ENCODE measurements around the gene ERCC3. TPM values are rescaled to one million over a fixed set of nuclear protein-coding genes. Genes with fewer than 3 reads are reported as not detected.
A peak's percentile ranks its signal among the peaks of the same experiment; 100 is the strongest.

Gene ERCC3
- total RNA-seq, 1 donor from 2014 or later = 40.1 TPM

DNA sequence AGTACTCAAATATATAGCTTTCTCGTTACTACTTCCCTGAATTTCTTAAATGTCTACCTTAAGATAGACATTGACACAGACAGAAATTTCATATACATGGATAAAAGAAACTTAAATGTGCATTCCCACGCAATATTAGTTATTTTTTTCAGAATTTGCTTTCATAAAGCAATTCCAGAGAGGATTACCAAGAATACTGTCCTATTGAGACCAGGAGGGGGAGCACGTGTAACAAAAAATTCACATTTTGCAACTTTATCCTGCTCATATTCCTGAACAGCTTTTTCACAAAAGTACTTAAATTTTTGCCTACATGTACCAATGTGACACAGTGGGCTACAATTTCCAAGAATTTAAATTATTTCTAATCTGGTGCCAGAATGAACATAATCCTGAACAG, 30.7 kb upstream of the ERCC3 start:
- no peak overlapping the region for H3K4me3 ChIP-seq (ENCODE audit: low read depth, low read length)
- peak; percentile 67 for TF ChIP-seq CTCF (conservative IDR thresholded peaks at IDR 0.05; ENCODE audit: low read depth, low read length)
- no peak for DNase-seq (ENCODE audit: low read depth)

GRCh38 chr2:127321303-127321702, 27.4 kb upstream of the ERCC3 start:
- no peak overlapping the region for H3K4me3 ChIP-seq (ENCODE audit: low read depth, low read length)
- DNase-seq (ENCODE audit: low read depth) = no peak
- TF ChIP-seq CTCF (conservative IDR thresholded peaks at IDR 0.05; ENCODE audit: low read depth, low read length) = no peak

DNA sequence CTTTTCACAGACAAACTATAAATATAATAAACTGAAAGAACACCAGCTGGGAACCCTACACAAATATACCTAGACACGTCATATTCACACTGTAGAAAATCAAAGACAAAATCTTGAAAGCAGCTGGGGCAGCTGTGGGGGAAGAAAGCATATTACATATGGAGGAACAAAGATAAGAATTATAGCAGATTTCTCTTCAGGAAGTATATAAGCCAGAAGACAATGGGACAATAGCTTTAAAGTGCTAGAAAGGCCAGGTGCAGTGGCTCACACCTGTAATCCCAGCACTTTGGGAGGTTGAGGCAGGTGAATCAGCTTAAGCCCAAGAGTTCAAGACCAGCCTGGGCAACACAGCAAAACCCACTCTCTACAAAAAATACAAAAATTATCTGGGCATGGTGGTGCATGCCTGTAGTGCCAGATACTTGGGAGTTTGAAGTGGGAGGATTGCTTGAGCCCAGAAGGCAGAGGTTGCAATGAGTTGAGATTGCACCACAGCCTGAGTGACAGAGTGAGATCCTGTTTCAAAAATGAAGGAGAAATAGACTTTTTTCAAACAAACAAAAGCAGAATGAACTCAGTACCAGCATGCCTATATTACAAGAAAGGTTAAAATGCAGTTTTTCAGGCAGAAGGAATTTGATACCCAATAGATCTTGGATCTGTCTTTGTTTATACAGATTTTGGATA, 26.8 kb upstream of the ERCC3 start:
- no peak overlapping the region for H3K4me3 ChIP-seq (ENCODE audit: low read depth, low read length)
- no peak for DNase-seq (ENCODE audit: low read depth)
- no peak for TF ChIP-seq CTCF (conservative IDR thresholded peaks at IDR 0.05; ENCODE audit: low read depth, low read length)

DNA sequence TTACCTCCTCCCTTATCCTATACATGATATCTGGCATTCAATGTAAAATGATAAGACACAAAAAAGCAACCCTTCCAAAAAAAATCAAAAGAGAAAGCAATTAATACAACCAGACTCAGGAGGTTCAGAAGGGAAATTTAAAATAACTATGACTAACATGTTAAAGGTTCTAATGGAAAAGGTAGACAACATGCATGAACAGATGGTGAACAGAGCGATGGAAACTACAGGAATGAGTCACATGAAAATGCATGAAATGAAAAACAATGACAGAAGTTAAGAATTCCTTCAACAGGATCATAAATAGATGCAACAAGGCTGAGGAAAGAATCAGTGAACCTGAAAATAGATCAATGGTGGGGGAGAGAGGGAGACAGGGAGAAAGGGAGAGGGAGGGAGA, 26.1 kb upstream of the ERCC3 start:
- TF ChIP-seq CTCF (conservative IDR thresholded peaks at IDR 0.05; ENCODE audit: low read depth, low read length) = no peak
- no peak for DNase-seq (ENCODE audit: low read depth)

DNA sequence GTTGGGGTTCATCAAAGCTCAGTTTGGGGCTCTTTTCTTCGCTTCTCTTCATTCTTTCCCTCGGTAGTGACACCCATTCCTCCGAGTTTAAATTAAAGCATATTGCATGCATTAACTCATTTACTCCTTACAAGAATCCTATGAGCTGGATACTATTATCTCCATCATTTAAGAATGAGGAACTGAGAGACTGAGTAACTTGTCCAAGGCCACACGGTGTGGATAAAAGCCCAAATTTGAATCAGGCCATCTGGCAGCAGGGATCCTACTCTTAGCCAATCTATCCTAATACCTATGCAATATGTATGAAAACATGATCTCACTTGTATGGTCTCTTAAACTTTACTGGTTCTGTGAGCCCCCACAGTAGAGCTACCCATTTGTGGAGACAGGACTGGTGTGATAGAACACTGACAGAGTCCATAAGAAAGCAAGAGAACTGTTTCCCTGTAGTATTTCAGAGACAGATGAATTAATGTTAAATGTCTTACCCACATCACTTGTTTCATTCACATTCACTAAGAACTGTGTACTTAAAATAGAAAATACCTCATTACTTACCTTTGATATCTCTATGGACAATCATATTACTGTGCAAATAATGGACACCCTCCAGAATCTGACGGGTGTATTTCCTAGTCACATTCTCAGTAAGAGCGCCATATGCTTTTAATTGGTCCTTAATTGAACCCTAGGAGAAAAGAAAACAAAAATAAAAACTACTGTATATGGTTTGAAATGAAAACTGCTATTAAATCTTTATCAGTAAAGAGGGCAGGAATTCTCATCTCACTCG, 20.4 kb upstream of the ERCC3 start:
- no peak overlapping the region for H3K4me3 ChIP-seq (ENCODE audit: low read depth, low read length)
- no peak for DNase-seq (ENCODE audit: low read depth)
- no peak for TF ChIP-seq CTCF (conservative IDR thresholded peaks at IDR 0.05; ENCODE audit: low read depth, low read length)

More for the DNA sequence above, 26.1 kb upstream of the ERCC3 start:
- no peak overlapping the region for H3K4me3 ChIP-seq (ENCODE audit: low read depth, low read length)

DNA sequence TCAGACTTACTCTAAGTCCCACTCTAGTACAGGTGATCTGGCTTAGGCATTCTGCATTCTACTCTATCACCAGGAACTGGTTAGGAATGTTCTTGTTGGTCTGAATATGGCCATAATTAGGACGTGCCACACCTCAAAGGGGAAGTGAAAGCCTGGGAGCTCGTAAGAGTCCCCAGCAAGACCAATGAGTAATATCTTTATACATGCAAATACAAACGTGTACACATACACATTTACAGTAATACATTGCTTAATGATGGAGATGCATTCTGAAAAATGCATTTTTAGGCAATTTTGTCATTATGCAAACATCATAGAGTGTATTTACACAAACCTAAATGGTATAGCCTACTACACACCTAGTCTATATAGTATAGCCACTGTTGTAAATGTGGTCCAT, 19.5 kb upstream of the ERCC3 start:
- no peak overlapping the region for H3K4me3 ChIP-seq (ENCODE audit: low read depth, low read length)
- TF ChIP-seq CTCF (conservative IDR thresholded peaks at IDR 0.05; ENCODE audit: low read depth, low read length) = no peak
- no peak for DNase-seq (ENCODE audit: low read depth)

All from epithelial cell of proximal tubule (primary cell).